IMR-90 (cell line): Measurements from ENCODE around the gene SPATS2L. TPM values are rescaled to one million over a fixed set of nuclear protein-coding genes. Genes with fewer than 3 reads are reported as not detected.

Experiments
- ATAC-seq: fragments of 200-7000 bp; cut with Tn5 transposase; 2 replicates; pipeline ENCODE4 v1.9.1; 2020; ENCODE audit warnings: low read depth, mild to moderate bottlenecking, moderate library complexity
- BruUV-seq: library from RNA; stranded (reverse); fragments of 400-500 nt; replicated peaks from 2 replicates; lab custom pipeline; 2021; lab: Mats Ljungman, UMichigan
- CTCF ChIA-PET: fragments of 300-600 bp; formaldehyde crosslinking; extraction: SDS; loops from one replicate; lab custom pipeline; 2021; ENCODE audit warnings: antibody characterized with exemption; lab: Yijun Ruan, JAX
- POLR2A ChIA-PET: fragments of 300-600 bp; sonication (Branson Sonifier 250); formaldehyde crosslinking; loops from one replicate; lab custom pipeline; 2022; ENCODE audit warnings: antibody characterized with exemption; ENCODE audit not compliant: unreplicated experiment; lab: Charles Lee
- DNase-seq: peaks from one replicate; pipeline ENCODE4 v3.0.0; 2013
- H2AFZ ChIP-seq: replicated peaks from 2 replicates; pipeline ENCODE3; 2013; ENCODE audit warnings: low read length, mild to moderate bottlenecking; ENCODE audit not compliant: poor library complexity
- H2AK5ac ChIP-seq: 2 replicates; pipeline ENCODE4 v1.6.1; 2013; ENCODE audit warnings: low read depth, low read length, inconsistent platforms
- H2AK9ac ChIP-seq: replicated peaks from 2 replicates; pipeline ENCODE3; 2013; ENCODE audit warnings: mild to moderate bottlenecking, low read depth, low read length, moderate library complexity; ENCODE audit not compliant: poor library complexity
- H2BK120ac ChIP-seq: 2 replicates; pipeline ENCODE4 v1.6.1; 2013; ENCODE audit warnings: low read depth, low read length, inconsistent platforms
- H2BK15ac ChIP-seq: 3 replicates; pipeline ENCODE4 v1.6.1; 2013; ENCODE audit warnings: low read depth, low read length, inconsistent platforms
- H2BK20ac ChIP-seq: 2 replicates; pipeline ENCODE4 v1.6.1; 2013; ENCODE audit warnings: low read depth, mild to moderate bottlenecking, inconsistent platforms, low read length, moderate library complexity
- H2BK5ac ChIP-seq: 2 replicates; pipeline ENCODE4 v1.6.1; 2013; ENCODE audit warnings: mild to moderate bottlenecking, low read depth, low read length, inconsistent platforms; ENCODE audit not compliant: poor library complexity, severe bottlenecking
- H3K14ac ChIP-seq: replicated peaks from 2 replicates; pipeline ENCODE4 v1.6.1; 2013; ENCODE audit warnings: low read depth, low read length, inconsistent platforms
- H3K18ac ChIP-seq: 2 replicates; pipeline ENCODE4 v1.6.1; 2013; ENCODE audit warnings: low read depth, low read length, control low read depth
- H3K23ac ChIP-seq: 2 replicates; pipeline ENCODE4 v1.6.1; 2013; ENCODE audit warnings: low read depth, low read length, inconsistent platforms
- H3K27ac ChIP-seq: 2 replicates; pipeline ENCODE4 v1.5.1; 2013; ENCODE audit warnings: mild to moderate bottlenecking, control low read depth, low read length; ENCODE audit not compliant: insufficient read depth
- H3K27me3 ChIP-seq: 2 replicates; pipeline ENCODE4 v1.6.1; 2013; ENCODE audit warnings: low read length; ENCODE audit not compliant: control insufficient read depth, insufficient read depth
- H3K36me3 ChIP-seq: 2 replicates; pipeline ENCODE4 v1.6.1; 2013; ENCODE audit warnings: low read length, mixed read lengths; ENCODE audit not compliant: control insufficient read depth, insufficient read depth
- H3K4ac ChIP-seq: 2 replicates; pipeline ENCODE4 v1.6.1; 2013; ENCODE audit warnings: low read depth, low read length, inconsistent platforms
- H3K4me1 ChIP-seq: 2 replicates; pipeline ENCODE4 v1.6.1; 2013; ENCODE audit warnings: low read length, mixed read lengths; ENCODE audit not compliant: control insufficient read depth, insufficient read depth
- H3K4me2 ChIP-seq: 2 replicates; pipeline ENCODE4 v1.6.1; 2013; ENCODE audit warnings: low read depth, mild to moderate bottlenecking, control low read depth, low read length, moderate library complexity
- H3K4me3 ChIP-seq: 2 replicates; pipeline ENCODE4 v1.5.1; 2013; ENCODE audit warnings: low read depth, mild to moderate bottlenecking, control low read depth, low read length, moderate library complexity; ENCODE audit not compliant: insufficient read depth
- H3K56ac ChIP-seq: 2 replicates; pipeline ENCODE4 v1.6.1; 2013; ENCODE audit warnings: low read length, inconsistent platforms; ENCODE audit not compliant: insufficient read depth; ENCODE audit errors: extremely low read depth
- H3K79me1 ChIP-seq, 2 experiments: 2 replicates each; pipeline ENCODE4 v1.6.1; 2013; ENCODE audit warnings: low read length in 2 of 2, inconsistent platforms in 1 of 2, low read depth in 1 of 2
- H3K9ac ChIP-seq: 2 replicates; pipeline ENCODE4 v1.6.1; 2013; ENCODE audit warnings: low read depth, low read length, control low read depth
- H3K9me1 ChIP-seq: 2 replicates; pipeline ENCODE4 v1.6.1; 2013; ENCODE audit warnings: low read length, inconsistent platforms; ENCODE audit not compliant: insufficient read depth
- H3K9me3 ChIP-seq: 2 replicates; pipeline ENCODE4 v1.6.1; 2013; ENCODE audit warnings: low read length; ENCODE audit not compliant: control insufficient read depth, insufficient read depth
- H4K20me1 ChIP-seq: 2 replicates; pipeline ENCODE4 v1.6.1; 2013; ENCODE audit warnings: low read length, inconsistent platforms; ENCODE audit not compliant: insufficient read depth
- H4K5ac ChIP-seq: 2 replicates; pipeline ENCODE4 v1.6.1; 2013; ENCODE audit warnings: mild to moderate bottlenecking, low read depth, low read length, control low read depth
- H4K8ac ChIP-seq, 2 experiments: 2 replicates each; pipeline ENCODE4 v1.6.1; 2013; ENCODE audit warnings: low read depth in 2 of 2, low read length in 2 of 2, control low read depth in 1 of 2, inconsistent platforms in 1 of 2
- H4K91ac ChIP-seq: 2 replicates; pipeline ENCODE4 v1.6.1; 2013; ENCODE audit warnings: low read depth, low read length, inconsistent platforms; ENCODE audit not compliant: insufficient read depth
- BHLHE40 ChIP-seq: fragments of 150-350 bp; IDR thresholded peaks from 2 replicates; pipeline ENCODE4 v1.6.1; 2016; ENCODE audit warnings: mild to moderate bottlenecking, low read depth, low read length
- CEBPB ChIP-seq: IDR thresholded peaks from 2 replicates; pipeline ENCODE4 v1.6.1; 2012; ENCODE audit warnings: low read depth, low read length, improper control_type of control experiment
- CHD1 ChIP-seq: IDR thresholded peaks from 2 replicates; pipeline ENCODE4 v1.6.1; 2012; ENCODE audit warnings: low read depth, low read length, improper control_type of control experiment
- CTCF ChIP-seq: conservative IDR thresholded peaks from 2 replicates; pipeline ENCODE4 v1.5.1; 2012; ENCODE audit warnings: mild to moderate bottlenecking, low read depth, low read length, improper control_type of control experiment
- ELK1 ChIP-seq: fragments of 150-350 bp; IDR thresholded peaks from 2 replicates; pipeline ENCODE4 v1.6.1; 2016; ENCODE audit warnings: low read depth, mild to moderate bottlenecking, low read length, moderate library complexity, borderline replicate concordance
- MAFK ChIP-seq: IDR thresholded peaks from 2 replicates; pipeline ENCODE4 v1.6.1; 2012; ENCODE audit warnings: low read depth, low read length, improper control_type of control experiment
- RAD21 ChIP-seq: IDR thresholded peaks from 2 replicates; pipeline ENCODE4 v1.6.1; 2012; ENCODE audit warnings: low read length, improper control_type of control experiment
- RCOR1 ChIP-seq: IDR thresholded peaks from 2 replicates; pipeline ENCODE4 v1.6.1; 2012; ENCODE audit warnings: mild to moderate bottlenecking, low read length, improper control_type of control experiment; ENCODE audit not compliant: insufficient replicate concordance
- RFX5 ChIP-seq: IDR thresholded peaks from 2 replicates; pipeline ENCODE4 v1.8.0; 2012; ENCODE audit warnings: low read depth, mild to moderate bottlenecking, low read length, moderate library complexity
- SMC3 ChIP-seq: fragments of 150-350 bp; IDR thresholded peaks from 2 replicates; pipeline ENCODE4 v1.6.1; 2016; ENCODE audit warnings: low read depth, mild to moderate bottlenecking, antibody characterized with exemption, low read length, moderate library complexity
- USF2 ChIP-seq: fragments of 150-350 bp; IDR thresholded peaks from 2 replicates; pipeline ENCODE4 v1.6.1; 2017; ENCODE audit warnings: mild to moderate bottlenecking, antibody characterized with exemption, low read length, low read depth
- WGBS, 2 experiments: methylation state at CpG; one replicate each; pipeline versions ENCODE4 v1.1.5 to v1.1.7; 2013; ENCODE audit warnings: missing lambda C conversion rate in 2 of 2; ENCODE audit not compliant: insufficient read length in 1 of 2; ENCODE audit errors: extremely low coverage in 2 of 2; 5-methylcytosine and 5-hydroxymethylcytosine counted together
- dilution Hi-C: fragments of 300-500 bp; cut with HindIII; formaldehyde crosslinking; loops from one replicate; pipeline ENCODE4 v1.14.3; 2018; ENCODE audit warnings: low sequenced_read_pairs; ENCODE audit not compliant: unreplicated experiment
- in situ Hi-C: fragments of 300-500 bp; cut with MboI; formaldehyde crosslinking; loops from 3 replicates; pipeline ENCODE4 v1.14.3; 2019; ENCODE audit warnings: low sequenced_read_pairs, inconsistent platforms, mixed read lengths
- intact Hi-C: fragments of 100-400 bp; cut with micrococcal nuclease; formaldehyde crosslinking; loops from 2 replicates; pipeline ENCODE4 v1.10.0; 2022
- polyA plus RNA-seq, 3 experiments: library from polyadenylated mRNA; depleted of rRNA; stranded (reverse); fragments of >200 nt; gene quantifications; 2 replicates each; pipeline ENCODE4 v1.2.3, GENCODE V29; 2012; ENCODE audit warnings: low replicate concordance in 1 of 3
- total RNA-seq: library from RNA; depleted of rRNA; stranded (reverse); fragments of >200 nt; gene quantifications from 2 replicates; pipeline ENCODE4 v1.2.3, GENCODE V29; 2012

The SPATS2L gene
- total and polyA plus RNA-seq, 2 of the 4 experiments (the other 2 are of a cell fraction) = 118 to 155 TPM

GRCh38 chr2:200523604-200524003 is 217.1 kb downstream of the SPATS2L start:
- Histone ChIP-seq H2AFZ (no peak overlapping the region), H2AK5ac (no peak overlapping the region), H3K4me3 (no peak overlapping the region), H3K56ac (no peak overlapping the region), H2BK120ac (no peak overlapping the region), H4K5ac (no peak overlapping the region), H3K9me3 (no peaks in the 10 kb centered on the region), H2BK20ac (no peak overlapping the region), H3K36me3 (no peaks in the 10 kb centered on the region), H3K79me1 (peaks cover 13 to 25% of the 10 kb centered on the region in 2 experiments; a peak in 3 of 4 replicates), H4K8ac (no peak overlapping the region), H3K23ac (no peak overlapping the region), H2BK5ac (no peak overlapping the region), H3K27me3 (peaks cover 12% of the 10 kb centered on the region), H3K27ac (no peak overlapping the region), H2AK9ac (no peak overlapping the region), H3K4me2 (no peak overlapping the region), H3K4ac (no peak overlapping the region), H3K4me1 (no peaks in the 10 kb centered on the region), H3K14ac (no peak overlapping the region), H4K91ac (no peak overlapping the region), H3K9ac (no peak overlapping the region), H2BK15ac (no peak overlapping the region), H3K18ac (no peak overlapping the region), H4K20me1 (no peaks in the 10 kb centered on the region), H3K9me1 (no peaks in the 10 kb centered on the region)
- no peak for TF ChIP-seq RFX5
- TF ChIP-seq RAD21 = no peak
- no peak for TF ChIP-seq CTCF
- TF ChIP-seq BHLHE40 = no peak
- no peak for TF ChIP-seq SMC3
- TF ChIP-seq ELK1 = no peak
- TF ChIP-seq RCOR1 = no peak
- no peak for TF ChIP-seq CEBPB
- no peak for TF ChIP-seq USF2
- TF ChIP-seq MAFK = no peak
- TF ChIP-seq CHD1 = no peak
- in situ Hi-C loops (no loop called here), intact Hi-C loops (no loop called here), dilution Hi-C loops (no loop called here)
- POLR2A ChIA-PET = no interaction called here
- 86% methylated on average over 1 of the region's 2 CpGs; no CpG with 5 or more reads in 1 of the 2 experiments for WGBS, 2 experiments
- DNase-seq (no peak), ATAC-seq (no peak)
- CTCF ChIA-PET = no interaction called here
- BruUV-seq = no TSS peak
